Measurements from ENCODE around the gene TJAP1.
"Not testable (repeated sequence)": the region's sequence is repeated elsewhere in the genome, so short reads cannot be mapped to it uniquely, and the experiment has no call there.

- not testable (repeated sequence) for TF ChIP-seq EZH2phosphoT487 (IDR thresholded peaks at IDR 0.05; ENCODE audit: low read depth); CTCF (IDR thresholded peaks at IDR 0.05; ENCODE audit: low read depth, low read length)
Observed at GRCh38 chr6:43498291-43498690, 20.9 kb downstream of the TJAP1 start.
